Transverse colon (tissue), 4 donors: Measurements from ENCODE around the gene GPR139. TPM values are rescaled to one million over a fixed set of nuclear protein-coding genes. Genes with fewer than 3 reads are reported as not detected.

Source experiments
- DNase-seq: peaks from one replicate; pipeline ENCODE4 v3.0.0-alpha.2; 2019
- H3K27ac ChIP-seq, 4 donors: fragments of 200-600 bp; sonication (generic); 2 replicates each; pipeline ENCODE4 v1.5.1; 2016 to 2018; ENCODE audit warnings: inconsistent platforms in 4 of 4
- H3K27me3 ChIP-seq: fragments of 200-600 bp; sonication (generic); 2 replicates; pipeline ENCODE4 v1.5.1; 2017; ENCODE audit warnings: inconsistent platforms
- H3K36me3 ChIP-seq, 4 donors: fragments of 200-600 bp; sonication (generic); 2 replicates each; pipeline ENCODE4 v1.5.1; 2017 to 2019; ENCODE audit warnings: inconsistent platforms in 4 of 4
- H3K4me1 ChIP-seq, 4 donors: fragments of 200-600 bp; sonication (generic); 2 replicates each; pipeline ENCODE4 v1.5.1; 2017 to 2020; ENCODE audit warnings: inconsistent platforms in 4 of 4
- H3K4me3 ChIP-seq, 4 donors: fragments of 200-600 bp; sonication (generic); 1 replicate in 1 of 4; 2 replicates in 3 of 4; pipeline versions ENCODE4 v1.5.1 to v1.6.1; 2017 to 2019; ENCODE audit warnings: inconsistent platforms in 4 of 4
- H3K9me3 ChIP-seq, 2 donors: fragments of 200-600 bp; sonication (generic); 2 replicates each; pipeline ENCODE4 v1.5.1; 2017 to 2019; ENCODE audit warnings: inconsistent platforms in 2 of 2
- CTCF ChIP-seq, 5 experiments: fragments of 200-600 bp in 3 of 5; fragments of 450-650 bp in 2 of 5; sonication (generic) in 3 of 5; IDR thresholded peaks; 1 replicate in 2 of 5; 2 replicates in 3 of 5; pipeline ENCODE4 v1.5.1; 2016 to 2017; ENCODE audit warnings: antibody characterized with exemption in 5 of 5, inconsistent platforms in 3 of 5, mild to moderate bottlenecking in 2 of 5, moderate library complexity in 1 of 5
- EP300 ChIP-seq: sonication (generic); formaldehyde crosslinking; IDR thresholded peaks from one replicate; pipeline ENCODE4 v1.6.1; 2017; ENCODE audit warnings: antibody characterized with exemption, low read depth
- POLR2A ChIP-seq: fragments of 450-650 bp; IDR thresholded peaks from one replicate; pipeline ENCODE4 v1.6.1; 2016; ENCODE audit warnings: antibody characterized with exemption, mild to moderate bottlenecking, moderate library complexity
- POLR2AphosphoS5 ChIP-seq, 3 donors: sonication (generic); formaldehyde crosslinking; IDR thresholded peaks; one replicate each; pipeline ENCODE4 v1.6.1; 2016; ENCODE audit warnings: antibody characterized with exemption in 3 of 3
- WGBS, 2 donors: methylation state at CpG; one replicate each; pipeline ENCODE4 v1.1.5; 2018; ENCODE audit warnings: low coverage in 1 of 2; 5-methylcytosine and 5-hydroxymethylcytosine counted together
- in situ Hi-C, 4 donors: fragments of 200-750 bp; cut with MboI; loops; one replicate each; pipeline versions ENCODE4 v1.15.0 to v1.15.1; 2017; ENCODE audit warnings: low sequenced_read_pairs in 3 of 4, low pct_ligation_motif_present in 1 of 4, low pct_unique_long_range_greater_than_20kb in 1 of 4
- intact Hi-C: fragments of 100-400 bp; cut with DNase I; formaldehyde crosslinking; loops from one replicate; pipeline ENCODE4 v1.15.1; 2023; ENCODE audit warnings: low total_unique reads
- total RNA-seq, 4 donors: library from RNA; depleted of rRNA; stranded (reverse); fragments of >200 nt; gene quantifications; one replicate each; pipeline ENCODE4 v1.1.0, GENCODE V29; 2016

GPR139 gene
- total RNA-seq, 4 donors from 2014 or later: not detected

- no peaks in the 10 kb centered on the region for H3K27me3 ChIP-seq
- H3K36me3 ChIP-seq: no peaks in the 10 kb centered on the region
- no peak overlapping the region for H3K4me3 ChIP-seq
- no peak for DNase-seq
- WGBS, 2 donors: 54% methylated on average over 2 of the region's 2 CpGs; no CpG with 5 or more reads in 1 of the 2 donors
- H3K9me3 ChIP-seq: no peaks in the 10 kb centered on the region
- in situ Hi-C loops: no loop called here
- TF ChIP-seq CTCF (IDR thresholded peaks at IDR 0.05): no peak
- no peak for TF ChIP-seq POLR2A
- no peak for TF ChIP-seq EP300
- no peak for TF ChIP-seq POLR2AphosphoS5 (IDR thresholded peaks at IDR 0.05)
- H3K4me1 ChIP-seq: no peaks in the 10 kb centered on the region
- H3K27ac ChIP-seq: no peak overlapping the region
- intact Hi-C loops: no loop called here
These were observed 28.3 kb upstream of the GPR139 start for GRCh38 chr16:20102021-20102420.

DNA sequence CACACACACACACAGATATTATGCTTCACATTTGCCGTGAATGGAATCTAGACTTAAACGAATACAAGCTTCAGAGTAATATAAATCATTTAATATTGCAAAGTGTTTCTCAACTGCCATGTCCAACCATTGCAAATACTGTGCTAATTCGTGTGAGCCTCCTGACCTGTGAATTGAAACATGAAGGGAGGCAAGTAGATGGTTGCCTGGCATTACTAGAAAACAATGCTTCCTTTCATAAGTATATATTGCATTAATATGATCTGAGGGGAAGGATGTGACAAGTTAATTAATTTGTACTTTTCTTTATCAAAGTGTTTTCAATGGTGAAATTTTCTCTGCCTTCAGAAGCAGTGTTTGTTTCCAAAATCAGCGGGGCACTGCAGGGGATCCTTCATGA is 25.7 kb upstream of the GPR139 start:
- no peaks in the 10 kb centered on the region for H3K36me3 ChIP-seq
- no peak overlapping the region for H3K27ac ChIP-seq
- intact Hi-C loops: no loop called here

GRCh38 chr16:20094157-20094556 is 20.5 kb upstream of the GPR139 start:
- no peak for DNase-seq
- no peaks in the 10 kb centered on the region for H3K27me3 ChIP-seq
- TF ChIP-seq CTCF (IDR thresholded peaks at IDR 0.05): no peak
- no peak for TF ChIP-seq POLR2AphosphoS5 (IDR thresholded peaks at IDR 0.05)
- no peak for TF ChIP-seq POLR2A
- TF ChIP-seq EP300: no peak
- no peaks in the 10 kb centered on the region for H3K4me1 ChIP-seq
- 32 to 41% methylated on average over 2 to 3 of the region's 3 CpGs for WGBS, 2 donors
- no peaks in the 10 kb centered on the region for H3K9me3 ChIP-seq
- in situ Hi-C loops: loop anchor here in 1 of 4 donors (25.0 kb wide), 2 partner anchors 107 to 118 kb away; no protein-coding TSS in a partner anchor
- intact Hi-C loops: no loop called here
- H3K4me3 ChIP-seq: no peak overlapping the region
- H3K27ac ChIP-seq: no peak overlapping the region
- no peaks in the 10 kb centered on the region for H3K36me3 ChIP-seq

More for the DNA sequence above, 25.7 kb upstream of the GPR139 start:
- Histone ChIP-seq H3K4me3 (no peak overlapping the region), H3K9me3 (no peaks in the 10 kb centered on the region), H3K4me1 (no peaks in the 10 kb centered on the region), H3K27me3 (no peaks in the 10 kb centered on the region)
- TF ChIP-seq POLR2A (no peak), EP300 (no peak), POLR2AphosphoS5 (IDR thresholded peaks at IDR 0.05) (no peak), CTCF (IDR thresholded peaks at IDR 0.05) (no peak)
- in situ Hi-C loops: loop anchor here in 1 of 4 donors (25.0 kb wide), 2 partner anchors 112 to 113 kb away; no protein-coding TSS in a partner anchor
- 55 to 62% methylated on average over 4 of the region's 4 CpGs for WGBS, 2 donors
- DNase-seq: no peak

DNA sequence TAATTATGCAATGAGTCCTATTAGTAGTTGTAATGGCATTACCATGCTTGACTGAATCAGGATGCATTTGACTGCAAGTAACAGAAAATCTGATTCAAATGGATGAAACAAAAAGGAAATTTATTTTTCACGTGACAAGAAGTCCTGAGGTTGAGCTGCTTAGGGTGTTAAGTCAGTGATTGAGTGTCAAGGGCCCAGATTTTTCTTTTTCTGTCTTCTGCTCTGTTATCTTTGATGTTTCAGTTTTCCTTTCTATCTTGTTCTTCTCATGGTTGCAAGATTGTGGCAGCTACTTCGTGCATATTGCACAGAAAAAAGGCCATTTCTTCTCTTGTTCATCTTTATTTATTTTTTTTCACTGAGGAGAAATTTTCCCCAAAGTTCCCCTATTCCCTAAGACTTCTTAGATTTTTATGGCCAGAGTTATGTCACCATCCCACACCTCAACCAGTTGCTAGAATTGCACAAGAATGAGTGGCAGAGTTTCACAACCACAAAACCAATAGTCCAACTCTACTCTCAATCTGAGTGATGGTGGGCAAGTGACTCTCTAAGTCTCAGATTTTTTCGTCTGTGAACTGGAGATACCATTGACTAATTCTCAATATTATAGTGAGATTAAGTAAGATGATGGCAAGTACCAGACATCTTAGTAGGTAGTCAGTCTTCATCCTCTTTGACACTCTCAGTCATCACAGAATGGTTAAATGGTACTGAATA is 15.7 kb upstream of the GPR139 start:
- in situ Hi-C loops (loop anchor here in 1 of 4 donors (25.0 kb wide), 2 partner anchors 102 to 123 kb away; no protein-coding TSS in a partner anchor), intact Hi-C loops (no loop called here)
- Histone ChIP-seq H3K4me1 (no peaks in the 10 kb centered on the region), H3K27ac (no peak overlapping the region), H3K4me3 (no peak overlapping the region), H3K27me3 (no peaks in the 10 kb centered on the region), H3K9me3 (no peaks in the 10 kb centered on the region), H3K36me3 (no peaks in the 10 kb centered on the region)
- TF ChIP-seq CTCF (IDR thresholded peaks at IDR 0.05): no peak
- no peak for TF ChIP-seq POLR2AphosphoS5 (IDR thresholded peaks at IDR 0.05)
- no peak for TF ChIP-seq EP300
- TF ChIP-seq POLR2A: no peak
- WGBS, 2 donors: 50 to 68% methylated on average over 2 to 3 of the region's 3 CpGs
- no peak for DNase-seq
